GM21825 (cell line): ENCODE data around the gene LTN1.

Experiments
- ATAC-seq: cut with Tn5 transposase; IDR thresholded peaks from one replicate; pipeline ENCODE4 v1.9.1; 2021; ENCODE audit warnings: mild to moderate bottlenecking, moderate library complexity; ENCODE audit not compliant: unreplicated experiment

The LTN1 gene

DNA sequence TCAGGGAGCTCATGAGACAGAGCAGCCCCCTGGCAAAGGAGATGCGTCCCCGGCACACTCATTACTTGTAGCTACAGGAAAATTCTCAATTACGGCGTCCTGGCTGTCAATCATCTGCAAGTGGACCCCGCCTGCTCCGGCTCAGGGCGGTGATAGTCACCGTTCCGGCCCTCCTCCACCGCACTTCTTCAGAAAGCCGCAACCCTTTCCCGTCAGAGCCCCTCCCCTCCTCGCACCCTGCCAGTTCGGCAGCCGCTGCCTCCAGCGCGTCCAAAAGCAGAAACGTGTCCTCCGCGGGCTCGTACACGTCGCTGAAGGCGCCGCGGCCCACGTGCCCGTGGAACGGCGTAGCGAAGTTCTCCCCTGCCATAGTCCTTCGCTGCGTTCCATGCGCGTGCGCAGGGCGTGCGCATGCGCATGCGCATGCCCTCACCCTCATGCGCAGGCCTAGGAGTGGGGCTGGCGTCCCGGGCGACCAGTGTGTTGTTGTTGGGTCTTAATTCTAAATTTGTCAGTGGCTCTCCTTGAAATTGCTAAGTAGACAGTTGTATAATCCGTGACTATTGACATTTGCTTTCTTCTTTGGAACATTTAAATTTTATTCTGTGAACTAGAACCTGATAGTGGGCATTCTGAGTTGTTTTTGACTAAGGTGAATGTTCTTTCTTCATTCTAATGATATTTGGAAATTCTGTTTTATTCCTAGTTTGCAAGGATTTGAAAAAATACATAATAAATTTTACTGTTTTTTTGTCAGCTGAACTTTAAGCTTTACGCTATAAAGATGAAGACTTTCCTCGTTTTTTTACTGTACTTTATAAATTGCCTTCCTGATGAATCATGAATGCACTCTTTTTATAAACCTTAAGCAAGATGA, 107.5 kb downstream of the LTN1 start:
- peak; percentile 94 for ATAC-seq

DNA sequence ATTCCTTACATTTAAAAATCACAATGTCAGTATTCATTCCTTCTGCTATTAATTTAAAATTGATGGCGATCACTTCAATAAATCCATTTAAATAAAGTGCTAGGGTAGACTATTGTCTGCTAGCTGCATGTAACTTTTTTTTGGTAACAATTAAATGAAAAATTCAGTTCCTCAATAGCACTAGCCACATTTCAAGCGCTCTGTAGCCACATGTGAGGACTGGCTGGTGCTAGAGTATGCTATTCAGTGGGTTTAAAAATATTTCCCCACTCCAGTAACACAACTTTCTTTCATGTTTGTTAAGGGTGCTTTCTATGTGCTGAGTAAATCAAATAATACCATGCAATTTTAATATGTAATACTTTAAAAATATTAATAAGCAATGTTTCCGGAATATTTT, 108.2 kb downstream of the LTN1 start:
- no peak for ATAC-seq

DNA sequence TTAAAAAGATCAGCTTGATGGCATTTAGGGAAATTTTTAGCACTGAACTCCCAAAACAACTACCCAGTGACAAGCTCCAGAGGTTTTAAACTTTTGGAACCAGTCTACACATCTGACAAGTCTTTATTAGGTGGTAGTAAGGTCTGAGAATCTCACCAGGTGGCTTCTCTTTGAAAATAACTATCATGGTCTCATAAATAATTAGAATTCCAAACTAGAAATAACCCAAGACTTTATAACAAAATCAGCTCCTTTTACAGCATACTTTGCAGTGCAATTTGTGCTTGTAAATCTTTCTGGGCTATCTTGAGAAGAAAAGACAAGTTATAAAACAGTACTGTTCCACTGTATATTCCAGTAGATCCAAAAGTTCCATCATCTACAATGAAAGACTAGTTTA, 108.7 kb downstream of the LTN1 start:
- ATAC-seq: no peak

DNA sequence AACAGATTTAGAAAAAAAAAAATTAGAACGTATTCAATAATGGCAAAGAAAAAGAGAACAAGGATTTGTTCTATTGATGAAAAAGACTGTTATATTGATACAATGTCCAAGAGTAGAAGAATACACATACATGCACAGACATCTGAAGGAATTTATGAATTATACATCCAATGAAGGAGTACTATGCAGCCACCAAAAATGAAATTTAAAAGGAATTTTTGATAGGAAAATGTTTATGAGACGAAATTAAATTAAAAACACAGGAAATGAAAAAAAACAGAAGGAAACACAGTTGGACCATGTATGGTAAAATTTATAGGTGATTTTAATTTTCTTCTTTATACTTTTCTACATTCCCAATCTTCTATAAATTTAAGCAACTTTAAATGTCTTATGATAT, 110.3 kb downstream of the LTN1 start:
- no peak for ATAC-seq
